K562 (cell line): ENCODE measurements around the gene GPR4. TPM values are rescaled to one million over a fixed set of nuclear protein-coding genes. Genes with fewer than 3 reads are reported as not detected.

Experiments
- ATAC-seq: fragments of 200-7000 bp; cut with Tn5 transposase; 3 replicates; pipeline ENCODE4 v1.9.1; 2020; ENCODE audit warnings: moderate library complexity
- BruUV-seq: library from RNA; stranded (reverse); fragments of 400-500 nt; replicated peaks from 2 replicates; lab custom pipeline; 2021; lab: Mats Ljungman, UMichigan
- CTCF ChIA-PET: fragments of 300-600 bp; formaldehyde crosslinking; extraction: SDS; loops from one replicate; lab custom pipeline; 2021; ENCODE audit warnings: low intra/inter-chr PET ratio; lab: Yijun Ruan, JAX
- POLR2A ChIA-PET: fragments of 300-600, 350-650 bp; sonication (Branson Sonifier 250); formaldehyde crosslinking; extraction: SDS; loops from one replicate; lab custom pipeline; 2021; ENCODE audit warnings: antibody characterized with exemption, inconsistent platforms; lab: Yijun Ruan, JAX
- DNase-seq, 4 experiments: peaks; one replicate each; pipeline versions ENCODE4 v3.0.0 to v3.0.0-alpha.2; 2011 to 2018; ENCODE audit warnings: low spot score in 3 of 4, mixed read lengths in 3 of 4; ENCODE audit errors: extremely low read depth in 1 of 4
- FAIRE-seq: peaks from 2 replicates; lab custom pipeline; 2011; peaks lifted over from hg19 to GRCh38; lab: Jason Lieb, UNC
- H2AFZ ChIP-seq: 2 replicates; pipeline ENCODE4 v1.6.0; 2011; ENCODE audit warnings: low read depth, low read length, control low read depth, inconsistent platforms
- H3K27ac ChIP-seq: fragments of 200-600 bp; 3 replicates; pipeline ENCODE4 v1.8.0; 2011; ENCODE audit warnings: low read depth, mild to moderate bottlenecking, control low read depth, inconsistent platforms, low read length, moderate library complexity, mixed read lengths; ENCODE audit errors: extremely low read depth
- H3K27me3 ChIP-seq, 2 experiments: fragments of 300-600 bp in 1 of 2; 2 replicates in 1 of 2; 3 replicates in 1 of 2; pipeline versions ENCODE4 v1.6.0 to v1.8.0; 2011; ENCODE audit warnings: inconsistent platforms in 2 of 2, low read length in 2 of 2, mild to moderate bottlenecking in 1 of 2, mixed read lengths in 1 of 2, moderate library complexity in 1 of 2; ENCODE audit not compliant: control insufficient read depth in 2 of 2, insufficient read depth in 2 of 2
- H3K36me3 ChIP-seq: fragments of 300-600 bp; 3 replicates; pipeline ENCODE4 v1.8.0; 2011; ENCODE audit warnings: mild to moderate bottlenecking, low read length, inconsistent platforms; ENCODE audit not compliant: control insufficient read depth, insufficient read depth
- H3K4me1 ChIP-seq, 2 experiments: fragments of 200-600 bp in 1 of 2; replicated peaks in 1 of 2; 2 replicates in 1 of 2; 3 replicates in 1 of 2; pipeline versions ENCODE4 v1.5.1 to v1.8.0; 2011; ENCODE audit warnings: inconsistent platforms in 2 of 2, low read length in 2 of 2, mild to moderate bottlenecking in 1 of 2, mixed read lengths in 1 of 2, moderate library complexity in 1 of 2; ENCODE audit not compliant: control insufficient read depth in 2 of 2, insufficient read depth in 2 of 2
- H3K4me2 ChIP-seq: 2 replicates; pipeline ENCODE4 v1.6.1; 2011; ENCODE audit warnings: low read length, control low read depth, inconsistent platforms, mixed read lengths; ENCODE audit not compliant: insufficient read depth
- H3K4me3 ChIP-seq: fragments of 200-600 bp; sonication (generic), shearing (Covaris generic); 2 replicates; pipeline ENCODE4 v1.5.1; 2016; ENCODE audit warnings: control low read depth, inconsistent platforms
- H3K79me2 ChIP-seq: fragments of 200-600 bp; 3 replicates; pipeline ENCODE4 v1.8.0; 2011; ENCODE audit warnings: low read length, inconsistent platforms; ENCODE audit not compliant: control insufficient read depth, insufficient read depth
- H3K9ac ChIP-seq, 2 experiments: 2 replicates each; pipeline versions ENCODE4 v1.6.0 to v1.6.1; 2011; ENCODE audit warnings: low read depth in 2 of 2, low read length in 2 of 2, control low read depth in 1 of 2, inconsistent platforms in 1 of 2, mild to moderate bottlenecking in 1 of 2, mixed read lengths in 1 of 2; ENCODE audit not compliant: insufficient read depth in 1 of 2
- H3K9me1 ChIP-seq: one replicate; pipeline ENCODE4 v1.6.0; 2011; ENCODE audit warnings: inconsistent platforms, mild to moderate bottlenecking, low read length, moderate library complexity; ENCODE audit not compliant: control insufficient read depth, insufficient read depth
- H3K9me3 ChIP-seq: replicated peaks from 2 replicates; pipeline ENCODE4 v1.5.1; 2011; ENCODE audit warnings: low read depth, low read length, inconsistent platforms; ENCODE audit not compliant: control insufficient read depth, insufficient read depth
- H4K20me1 ChIP-seq: replicated peaks from 2 replicates; pipeline ENCODE4 v1.6.1; 2011; ENCODE audit warnings: low read length, inconsistent platforms, mixed read lengths; ENCODE audit not compliant: control insufficient read depth, insufficient read depth
- ARID3B ChIP-seq: fragments of 250-450 bp; sonication (Bioruptor Pico); IDR thresholded peaks from 2 replicates; pipeline ENCODE4 v1.4.0; 2020; ENCODE audit warnings: borderline replicate concordance
- CAMTA2 ChIP-seq: fragments of 250-450 bp; sonication (Bioruptor Pico); conservative IDR thresholded peaks from 2 replicates; pipeline ENCODE4 v1.5.1; 2022
- CBX3 ChIP-seq, 2 experiments: IDR thresholded peaks; 1 replicate in 1 of 2; 2 replicates in 1 of 2; pipeline ENCODE4 v1.6.1; 2012; ENCODE audit warnings: inconsistent platforms in 2 of 2, low read length in 2 of 2, borderline replicate concordance in 1 of 2, control low read depth in 1 of 2
- CEBPB ChIP-seq: fragments of 450-650 bp; IDR thresholded peaks from 2 replicates; pipeline ENCODE4 v1.6.1; 2016; ENCODE audit warnings: missing genetic modification characterization, missing compliant biosample characterization
- CREBBP ChIP-seq: IDR thresholded peaks from one replicate; pipeline ENCODE4 v1.6.1; 2012; ENCODE audit warnings: low read depth, mild to moderate bottlenecking, control low read depth, inconsistent platforms, low read length
- CTBP1 ChIP-seq: fragments of 450-650 bp; IDR thresholded peaks from 2 replicates; pipeline ENCODE4 v1.6.1; 2016; ENCODE audit warnings: borderline replicate concordance
- FOXP1 ChIP-seq: sonication (generic); formaldehyde crosslinking; IDR thresholded peaks from 2 replicates; pipeline ENCODE4 v1.8.0; 2022; ENCODE audit warnings: mild to moderate bottlenecking, missing genetic modification reagents
- GABPA ChIP-seq: fragments of 200-800 bp; sonication (Bioruptor generic); conservative IDR thresholded peaks from 2 replicates; pipeline ENCODE4 v1.6.1; 2016; ENCODE audit warnings: low read depth, missing genetic modification characterization, missing compliant biosample characterization
- GATAD2A ChIP-seq: fragments of 450-650 bp; IDR thresholded peaks from 2 replicates; pipeline ENCODE4 v1.6.1; 2017
- JUN ChIP-seq, 2 experiments: sonication (generic) in 1 of 2; formaldehyde crosslinking in 1 of 2; IDR thresholded peaks; 2 replicates each; pipeline versions ENCODE4 v1.6.1 to v1.8.0; 2012 to 2022; ENCODE audit warnings: borderline replicate concordance in 2 of 2, mild to moderate bottlenecking in 2 of 2, improper control_type of control experiment in 1 of 2, low read depth in 1 of 2, low read length in 1 of 2, missing genetic modification reagents in 1 of 2
- YY1 ChIP-seq, 3 experiments: IDR thresholded peaks; 2 replicates each; pipeline ENCODE4 v1.6.1; 2011; ENCODE audit warnings: low read length in 2 of 3, mild to moderate bottlenecking in 2 of 3, moderate library complexity in 2 of 3, borderline replicate concordance in 1 of 3, control low read depth in 1 of 3, low read depth in 1 of 3; ENCODE audit not compliant: insufficient read depth in 3 of 3, insufficient replicate concordance in 2 of 3, control insufficient read depth in 1 of 3, insufficient read length in 1 of 3; ENCODE audit errors: extremely low read depth in 1 of 3
- ZC3H11A ChIP-seq: IDR thresholded peaks from 2 replicates; pipeline ENCODE4 v1.6.1; 2012; ENCODE audit warnings: low read depth, low read length, improper control_type of control experiment
- ZNF184 ChIP-seq: sonication (generic); formaldehyde crosslinking; IDR thresholded peaks from 2 replicates; pipeline ENCODE4 v1.5.0; 2020; ENCODE audit warnings: missing genetic modification reagents
- ZNF431 ChIP-seq: sonication (generic); formaldehyde crosslinking; IDR thresholded peaks from 2 replicates; pipeline ENCODE4 v1.8.0; 2022; ENCODE audit warnings: mild to moderate bottlenecking, missing genetic modification reagents
- ZNF699 ChIP-seq: fragments of 250-450 bp; sonication (Bioruptor Pico); IDR thresholded peaks from 2 replicates; pipeline ENCODE4 v1.8.0; 2021; ENCODE audit warnings: mild to moderate bottlenecking, moderate library complexity; ENCODE audit not compliant: insufficient replicate concordance
- WGBS: fragments of 100-300 bp; shearing (Covaris generic); methylation state at CpG from one replicate; pipeline ENCODE4 v1.1.6; 2016; ENCODE audit warnings: low coverage, mixed read lengths; ENCODE audit not compliant: insufficient coverage; ENCODE audit errors: missing lambda C conversion rate; 5-methylcytosine and 5-hydroxymethylcytosine counted together
- in situ Hi-C: fragments of 300-500 bp; cut with MboI; formaldehyde crosslinking; loops from 4 replicates; pipeline ENCODE4 v1.15.0; 2018; ENCODE audit warnings: inconsistent platforms, mixed read lengths
- intact Hi-C: fragments of 100-400 bp; cut with micrococcal nuclease; formaldehyde crosslinking; loops from 2 replicates; pipeline ENCODE4 v1.14.2; 2022
- polyA plus RNA-seq, 8 experiments: library from polyadenylated mRNA; depleted of rRNA in 4 of 8; stranded (reverse) in 5 of 8; unstranded in 3 of 8; fragments of >200 nt; fragmentation: Nextera tagmentation in 2 of 8; fragmentation: Illumina TruSeq in 1 of 8; extraction: Ambion mirVana in 2 of 8; extraction: Trizol in 1 of 8; gene quantifications; 2 replicates each; pipeline versions ENCODE4 v1.2.1 to v1.2.3, GENCODE V29; 2011 to 2014; ENCODE audit warnings: inconsistent platforms in 1 of 8, missing spikeins in 1 of 8
- total RNA-seq, 7 experiments: library from RNA; depleted of rRNA in 6 of 7; stranded (reverse); fragments of >200 nt in 6 of 7; fragmentation: Illumina TruSeq in 2 of 7; extraction: Trizol in 2 of 7; gene quantifications; 2 replicates each; pipeline versions ENCODE4 v1.2.1 to v1.2.3, GENCODE V29; 2011 to 2021; ENCODE audit warnings: low replicate concordance in 1 of 7

The GPR4 gene
- total and polyA plus RNA-seq, 9 of the 15 experiments (the other 6 are each of a cell fraction or from before 2014, with no cell fraction given), result 0.03 to 0.09 (median 0.04) TPM; not detected in 5

DNA sequence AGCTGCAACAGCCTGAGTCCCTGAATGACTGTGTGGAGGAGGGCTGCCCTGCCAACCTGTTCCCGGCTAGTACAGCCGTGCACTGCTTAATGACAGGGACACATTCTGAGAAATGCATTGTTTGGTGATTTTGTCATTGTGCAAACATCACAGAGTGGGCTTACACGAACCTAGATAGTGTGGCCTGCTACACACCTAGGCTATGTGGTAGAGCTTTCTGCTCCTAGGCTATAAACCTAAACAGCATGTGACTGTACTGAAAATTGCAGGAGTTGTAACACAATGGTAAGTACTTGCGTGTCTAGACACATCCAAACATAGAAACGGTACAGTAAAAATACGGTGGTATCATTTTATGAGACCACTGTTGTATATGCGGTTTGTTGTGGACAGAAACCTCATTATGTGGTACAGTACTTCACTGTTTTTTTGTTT is 59.8 kb downstream of the GPR4 start:
- no peak overlapping the region for H2AFZ ChIP-seq
- H4K20me1 ChIP-seq, result 0 out of 2 replicates have a peak, but pooled peaks cover 2% of the 10 kb centered on the region
- BruUV-seq, result no TSS peak
- no peak overlapping the region for H3K4me2 ChIP-seq
- no peak overlapping the region for H3K4me3 ChIP-seq
- H3K4me1 ChIP-seq, result no peaks in the 10 kb centered on the region; a peak in 1 of 5 replicates
- H3K9me1 ChIP-seq, result no peaks in the 10 kb centered on the region
- ChIA-PET CTCF (no interaction called here), POLR2A (interaction anchor here (0.5 to 1.1 kb wide), 3 partner anchors 9 to 17 kb away, joined by 3 read pairs; no protein-coding TSS in a partner anchor)
- TF ChIP-seq ZNF184 (CRISPR knock-in tag) (no peak), GATAD2A (no peak), JUN (IDR thresholded peaks at IDR 0.05; ENCODE audit: borderline replicate concordance, low read depth, low read length) (no peak), JUN (CRISPR knock-in tag; IDR thresholded peaks at IDR 0.05; ENCODE audit: borderline replicate concordance) (no peak), ZNF699 (CRISPR knock-in tag) (no peak), GABPA (tag) (no peak), FOXP1 (CRISPR knock-in tag) (no peak), CREBBP (no peak), YY1 (IDR thresholded peaks at IDR 0.05; ENCODE audit: borderline replicate concordance in 1 of 3, control insufficient read depth in 1 of 3, extremely low read depth in 1 of 3, insufficient read depth in 3 of 3, insufficient read length in 1 of 3, insufficient replicate concordance in 2 of 3, low read depth in 1 of 3, low read length in 2 of 3) (no peak), ZNF431 (CRISPR knock-in tag) (no peak), CTBP1 (no peak), CAMTA2 (CRISPR knock-in tag) (no peak), ARID3B (no peak), CEBPB (no peak), ZC3H11A (no peak), CBX3 (IDR thresholded peaks at IDR 0.05; ENCODE audit: borderline replicate concordance in 1 of 2, low read length in 2 of 2) (no peak)
- H3K9ac ChIP-seq, result no peak overlapping the region; a peak in 1 of 4 replicates
- no peaks in the 10 kb centered on the region for H3K27me3 ChIP-seq
- in situ Hi-C loops, result no loop called here
- DNase-seq, result no peak
- no peaks in the 10 kb centered on the region for H3K79me2 ChIP-seq
- H3K9me3 ChIP-seq, result 0 out of 2 replicates have a peak, but pooled peaks cover 1% of the 10 kb centered on the region
- no peak; the same call in 2 of the 3 replicates for ATAC-seq
- intact Hi-C loops, result no loop called here
- H3K36me3 ChIP-seq, result no peaks in the 10 kb centered on the region
- H3K27ac ChIP-seq, result no peak overlapping the region
- WGBS, result 32% methylated on average over 7 of the region's 7 CpGs
- FAIRE-seq, result no peak
